ENCODE measurements around the gene RHBDF1.

DNA sequence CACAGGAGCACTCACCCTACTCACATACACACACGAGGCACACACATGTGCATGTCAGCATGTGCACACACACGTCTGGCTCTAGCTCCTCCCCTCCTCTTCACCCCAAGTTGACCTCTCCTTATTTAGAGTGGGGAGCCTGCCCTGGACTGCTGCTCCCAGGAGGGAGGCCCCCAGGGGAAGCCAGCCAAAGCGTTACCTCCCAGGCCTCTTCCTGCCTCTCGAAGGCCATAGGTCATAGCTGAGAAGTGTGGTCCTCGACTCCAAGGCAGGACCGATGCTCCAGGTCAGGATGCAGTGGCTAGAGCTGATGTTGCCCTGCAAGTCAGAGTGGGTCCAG lies 37.8 kb downstream of the RHBDF1 start:
- TF ChIP-seq, protein P1, sequence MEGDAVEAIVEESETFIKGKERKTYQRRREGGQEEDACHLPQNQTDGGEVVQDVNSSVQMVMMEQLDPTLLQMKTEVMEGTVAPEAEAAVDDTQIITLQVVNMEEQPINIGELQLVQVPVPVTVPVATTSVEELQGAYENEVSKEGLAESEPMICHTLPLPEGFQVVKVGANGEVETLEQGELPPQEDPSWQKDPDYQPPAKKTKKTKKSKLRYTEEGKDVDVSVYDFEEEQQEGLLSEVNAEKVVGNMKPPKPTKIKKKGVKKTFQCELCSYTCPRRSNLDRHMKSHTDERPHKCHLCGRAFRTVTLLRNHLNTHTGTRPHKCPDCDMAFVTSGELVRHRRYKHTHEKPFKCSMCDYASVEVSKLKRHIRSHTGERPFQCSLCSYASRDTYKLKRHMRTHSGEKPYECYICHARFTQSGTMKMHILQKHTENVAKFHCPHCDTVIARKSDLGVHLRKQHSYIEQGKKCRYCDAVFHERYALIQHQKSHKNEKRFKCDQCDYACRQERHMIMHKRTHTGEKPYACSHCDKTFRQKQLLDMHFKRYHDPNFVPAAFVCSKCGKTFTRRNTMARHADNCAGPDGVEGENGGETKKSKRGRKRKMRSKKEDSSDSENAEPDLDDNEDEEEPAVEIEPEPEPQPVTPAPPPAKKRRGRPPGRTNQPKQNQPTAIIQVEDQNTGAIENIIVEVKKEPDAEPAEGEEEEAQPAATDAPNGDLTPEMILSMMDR (IDR thresholded peaks at IDR 0.05 in 4 of 5, conservative IDR thresholded peaks at IDR 0.05 in 1 of 5): no peak
- TF ChIP-seq POLR2A (IDR thresholded peaks at IDR 0.05): no peak
